ENCODE results near the gene PDE4B.

Gene PDE4B

GRCh38 chr1:65762081-65762862, 30.4 kb upstream of the PDE4B start:
- no peak overlapping the region for H3K27ac ChIP-seq
- no peak for DNase-seq (ENCODE audit: low spot score)
- TF ChIP-seq CTCF (IDR thresholded peaks at IDR 0.05) = no peak
- no peak overlapping the region for H3K4me3 ChIP-seq

- H3K27ac ChIP-seq = no peak overlapping the region
- TF ChIP-seq CTCF (IDR thresholded peaks at IDR 0.05) = no peak
- no peak for DNase-seq (ENCODE audit: low spot score)
These were observed 28.6 kb upstream of the PDE4B start for GRCh38 chr1:65764052-65764451.

DNA sequence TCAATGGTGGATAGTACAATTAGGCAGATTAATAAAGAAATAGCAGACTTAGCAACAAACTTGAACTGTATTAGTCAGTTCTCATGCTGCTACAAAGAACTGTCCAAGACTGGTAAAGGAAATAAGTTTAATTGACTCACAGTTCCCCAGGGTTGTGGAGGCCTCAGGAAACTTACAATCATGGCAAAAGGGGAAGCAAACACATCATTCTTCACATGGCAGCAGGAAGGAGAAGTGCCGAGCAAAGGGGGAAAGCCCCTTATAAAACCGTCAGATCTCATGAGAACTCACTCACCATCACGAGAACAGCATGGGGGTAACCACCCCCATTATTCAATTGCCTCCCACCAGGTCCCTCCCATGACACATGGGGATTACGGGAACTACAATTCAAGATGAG, 27.1 kb upstream of the PDE4B start:
- no peak for TF ChIP-seq CTCF (IDR thresholded peaks at IDR 0.05)
- no peak overlapping the region for H3K27ac ChIP-seq
- DNase-seq (ENCODE audit: low spot score) = no peak
- no peak overlapping the region for H3K4me3 ChIP-seq

More at GRCh38 chr1:65764052-65764451, 28.6 kb upstream of the PDE4B start:
- no peak overlapping the region for H3K4me3 ChIP-seq

DNA sequence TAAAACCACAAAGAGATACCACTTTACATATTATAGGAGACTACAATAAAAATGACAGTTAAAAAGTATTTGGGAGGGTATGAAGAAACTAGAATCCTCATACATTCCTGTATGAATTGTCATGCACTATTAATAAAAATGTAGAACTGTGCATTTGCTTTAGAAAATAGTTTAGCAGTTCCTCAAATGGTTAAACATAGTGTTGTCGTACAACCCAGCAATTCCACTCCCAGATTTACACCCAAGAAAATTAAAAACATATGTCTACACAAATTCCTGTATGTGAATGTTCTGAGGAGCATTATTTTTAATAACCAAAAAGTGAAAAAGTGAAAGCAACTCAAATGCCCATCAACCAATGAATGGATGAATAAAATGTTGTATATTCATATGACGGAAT, 23.1 kb upstream of the PDE4B start:
- H3K27ac ChIP-seq = no peak overlapping the region
- no peak overlapping the region for H3K4me3 ChIP-seq
- TF ChIP-seq CTCF (IDR thresholded peaks at IDR 0.05) = no peak
- no peak for DNase-seq (ENCODE audit: low spot score)

DNA sequence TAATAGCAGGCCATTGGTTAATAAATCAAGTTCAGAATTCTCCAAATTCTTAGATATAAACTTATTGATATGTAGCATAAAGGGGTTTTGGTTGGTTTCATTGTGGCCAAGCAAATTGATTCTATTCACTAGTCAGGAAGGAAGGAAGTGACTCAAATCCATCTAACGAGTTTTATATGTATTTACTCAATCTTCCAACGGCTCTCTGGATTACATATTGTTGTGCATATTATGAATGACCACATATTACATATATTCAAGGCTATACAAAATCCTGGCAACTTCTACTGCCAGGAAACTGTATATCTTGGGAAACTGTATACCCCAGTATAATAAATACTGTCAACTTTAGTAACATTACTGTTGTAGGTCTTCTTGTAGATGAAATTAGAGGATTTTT, 20.1 kb upstream of the PDE4B start:
- H3K4me3 ChIP-seq = no peak overlapping the region
- H3K27ac ChIP-seq = no peak overlapping the region
- TF ChIP-seq CTCF (IDR thresholded peaks at IDR 0.05) = no peak
- no peak for DNase-seq (ENCODE audit: low spot score)

DNA sequence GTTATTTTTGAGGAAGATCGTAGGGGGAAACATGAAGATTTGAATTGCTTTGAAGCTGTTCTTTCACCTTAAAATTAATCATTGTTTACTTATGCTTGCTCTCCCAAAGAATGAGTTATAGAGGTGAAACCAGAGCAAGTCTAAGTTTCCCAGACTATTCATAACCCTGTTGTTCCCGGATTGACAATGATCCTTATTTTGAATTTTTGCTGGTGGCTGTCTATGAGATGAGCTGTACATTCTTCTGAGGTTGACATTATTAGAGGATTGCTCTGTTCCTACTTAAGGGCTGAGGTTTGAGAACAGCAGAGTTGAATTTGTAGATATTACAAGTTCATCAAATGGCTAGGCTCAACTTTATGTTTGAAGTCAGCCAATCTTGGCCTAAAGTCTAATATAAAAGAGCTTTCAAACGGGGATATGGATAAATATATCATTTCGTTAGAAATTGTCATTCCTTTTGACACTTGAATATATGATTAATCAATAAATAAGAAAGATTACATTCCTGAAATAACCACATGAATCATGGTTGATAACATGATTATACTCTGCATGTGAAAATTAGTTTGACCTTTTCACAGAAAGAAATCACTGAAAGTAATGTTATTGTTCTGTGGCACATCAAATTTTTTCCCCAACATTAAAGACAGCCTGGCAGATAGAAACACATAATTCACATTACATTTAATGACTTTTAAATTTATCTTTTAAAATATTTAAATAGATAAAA, 19.1 kb upstream of the PDE4B start:
- Histone ChIP-seq H3K27ac (no peak overlapping the region), H3K4me3 (no peak overlapping the region)
- no peak for TF ChIP-seq CTCF (IDR thresholded peaks at IDR 0.05)
- DNase-seq (ENCODE audit: low spot score) = no peak

- Histone ChIP-seq H3K4me3 (no peak overlapping the region), H3K27ac (no peak overlapping the region)
- no peak for DNase-seq (ENCODE audit: low spot score)
- TF ChIP-seq CTCF (IDR thresholded peaks at IDR 0.05) = no peak
These were observed 3.9 kb upstream of the PDE4B start for GRCh38 chr1:65788762-65789161.

All from coronary artery (tissue), 2 donors.